ENCODE measurements around the gene UCP2.
A peak's percentile ranks its signal among the peaks of the same experiment; 100 is the strongest.

The UCP2 gene

DNA sequence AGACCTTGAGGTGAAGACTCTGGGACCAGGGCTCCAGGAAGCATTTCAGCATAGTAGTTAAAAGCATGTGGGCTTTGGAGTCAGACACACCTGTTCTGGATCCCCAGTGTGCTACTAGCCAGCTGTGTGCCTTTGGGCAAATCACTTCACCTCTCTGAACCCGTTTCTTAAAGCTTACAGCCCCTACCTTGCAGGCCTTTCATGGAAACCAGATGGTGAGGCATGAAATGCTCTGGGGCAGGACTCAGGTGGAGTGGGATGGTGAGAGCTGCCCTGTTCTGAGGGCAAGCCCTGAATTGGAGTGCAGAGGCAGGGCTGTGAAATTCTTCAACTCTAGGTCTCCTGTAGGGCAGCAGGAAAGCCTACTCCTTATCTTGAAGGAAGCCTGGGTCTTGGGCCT is 10.5 kb downstream of the UCP2 start:
- peaks cover 56% of the 10 kb centered on the region for H3F3A ChIP-seq (ENCODE audit: control insufficient read depth, insufficient read depth)
- no peak for TF ChIP-seq EZH2phosphoT487 (IDR thresholded peaks at IDR 0.05; ENCODE audit: borderline replicate concordance, low read length)
- H3K27me3 ChIP-seq (ENCODE audit: control insufficient read depth, low read length), result no peaks in the 10 kb centered on the region
- peaks cover 10% of the 10 kb centered on the region for H4K20me1 ChIP-seq (ENCODE audit: control insufficient read depth, insufficient read depth, low read depth, low read length)
- H3K4me1 ChIP-seq (ENCODE audit: control insufficient read depth, low read length), result peaks cover 46% of the 10 kb centered on the region
- peaks cover 2% of the 10 kb centered on the region for H3K79me2 ChIP-seq (ENCODE audit: control insufficient read depth, low read length)
- H3K4me2 ChIP-seq (ENCODE audit: low read length), result no peak overlapping the region
- no peaks in the 10 kb centered on the region for H3K9me2 ChIP-seq (replicated peaks; ENCODE audit: control insufficient read depth, low read length)
- peak overlapping the region; percentile 36 for H3K27ac ChIP-seq (ENCODE audit: low read depth, low read length)
- no peaks in the 10 kb centered on the region for H3K9me3 ChIP-seq (ENCODE audit: control insufficient read depth, insufficient read depth, low read length)
- no peak overlapping the region for H3K4me3 ChIP-seq (ENCODE audit: low read length)
- H3K36me3 ChIP-seq (ENCODE audit: control insufficient read depth, low read length), result peaks cover 34% of the 10 kb centered on the region

DNA sequence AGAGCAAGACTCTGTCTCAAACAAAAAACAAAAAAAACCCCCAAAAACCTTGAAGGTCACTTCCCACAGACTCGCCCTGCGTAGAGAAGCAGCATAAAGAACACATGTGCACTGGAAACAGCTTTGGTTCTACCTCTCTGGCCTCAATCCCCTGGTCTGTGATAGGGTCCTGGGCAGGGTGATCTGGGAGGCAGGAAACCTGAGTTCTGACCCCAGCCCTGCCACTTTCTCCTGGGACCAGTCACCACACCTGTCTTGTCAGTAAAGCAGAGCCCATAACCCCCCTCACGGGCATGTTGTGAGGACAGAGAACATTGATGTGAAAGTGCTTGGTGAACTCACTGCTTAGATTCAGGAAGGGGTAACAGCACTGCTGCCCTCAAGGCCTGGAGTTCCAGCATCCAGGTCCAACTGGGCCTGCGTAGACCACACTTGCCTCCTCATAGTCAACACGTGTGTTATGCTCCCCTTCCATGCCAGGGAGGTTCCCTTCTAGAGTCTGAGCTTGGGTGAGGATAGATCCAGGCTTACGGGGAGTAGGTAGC is 11.4 kb downstream of the UCP2 start:
- H3K4me2 ChIP-seq (ENCODE audit: low read length), result no peak overlapping the region
- H3K4me3 ChIP-seq (ENCODE audit: low read length), result no peak overlapping the region
- no peaks in the 10 kb centered on the region for H3K9me3 ChIP-seq (ENCODE audit: control insufficient read depth, insufficient read depth, low read length)
- peaks cover 39% of the 10 kb centered on the region for H3K4me1 ChIP-seq (ENCODE audit: control insufficient read depth, low read length)
- no peaks in the 10 kb centered on the region for H3K79me2 ChIP-seq (ENCODE audit: control insufficient read depth, low read length)
- no peaks in the 10 kb centered on the region for H3K9me2 ChIP-seq (replicated peaks; ENCODE audit: control insufficient read depth, low read length)
- peak overlapping the region; percentile 3; the same call in 1 of the 2 replicates for H3K27ac ChIP-seq (ENCODE audit: low read depth, low read length)
- H3K27me3 ChIP-seq (ENCODE audit: control insufficient read depth, low read length), result no peaks in the 10 kb centered on the region
- peaks cover 25% of the 10 kb centered on the region for H3K36me3 ChIP-seq (ENCODE audit: control insufficient read depth, low read length)
- H3F3A ChIP-seq (ENCODE audit: control insufficient read depth, insufficient read depth), result peaks cover 47% of the 10 kb centered on the region
- TF ChIP-seq EZH2phosphoT487 (IDR thresholded peaks at IDR 0.05; ENCODE audit: borderline replicate concordance, low read length), result no peak
- TF ChIP-seq, protein P1, sequence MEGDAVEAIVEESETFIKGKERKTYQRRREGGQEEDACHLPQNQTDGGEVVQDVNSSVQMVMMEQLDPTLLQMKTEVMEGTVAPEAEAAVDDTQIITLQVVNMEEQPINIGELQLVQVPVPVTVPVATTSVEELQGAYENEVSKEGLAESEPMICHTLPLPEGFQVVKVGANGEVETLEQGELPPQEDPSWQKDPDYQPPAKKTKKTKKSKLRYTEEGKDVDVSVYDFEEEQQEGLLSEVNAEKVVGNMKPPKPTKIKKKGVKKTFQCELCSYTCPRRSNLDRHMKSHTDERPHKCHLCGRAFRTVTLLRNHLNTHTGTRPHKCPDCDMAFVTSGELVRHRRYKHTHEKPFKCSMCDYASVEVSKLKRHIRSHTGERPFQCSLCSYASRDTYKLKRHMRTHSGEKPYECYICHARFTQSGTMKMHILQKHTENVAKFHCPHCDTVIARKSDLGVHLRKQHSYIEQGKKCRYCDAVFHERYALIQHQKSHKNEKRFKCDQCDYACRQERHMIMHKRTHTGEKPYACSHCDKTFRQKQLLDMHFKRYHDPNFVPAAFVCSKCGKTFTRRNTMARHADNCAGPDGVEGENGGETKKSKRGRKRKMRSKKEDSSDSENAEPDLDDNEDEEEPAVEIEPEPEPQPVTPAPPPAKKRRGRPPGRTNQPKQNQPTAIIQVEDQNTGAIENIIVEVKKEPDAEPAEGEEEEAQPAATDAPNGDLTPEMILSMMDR (IDR thresholded peaks at IDR 0.05; ENCODE audit: low read depth, low read length, poor library complexity, severe bottlenecking), result no peak
- 0 out of 2 replicates have a peak, but pooled peaks cover under 1% of the 10 kb centered on the region for H4K20me1 ChIP-seq (ENCODE audit: control insufficient read depth, insufficient read depth, low read depth, low read length)

DNA sequence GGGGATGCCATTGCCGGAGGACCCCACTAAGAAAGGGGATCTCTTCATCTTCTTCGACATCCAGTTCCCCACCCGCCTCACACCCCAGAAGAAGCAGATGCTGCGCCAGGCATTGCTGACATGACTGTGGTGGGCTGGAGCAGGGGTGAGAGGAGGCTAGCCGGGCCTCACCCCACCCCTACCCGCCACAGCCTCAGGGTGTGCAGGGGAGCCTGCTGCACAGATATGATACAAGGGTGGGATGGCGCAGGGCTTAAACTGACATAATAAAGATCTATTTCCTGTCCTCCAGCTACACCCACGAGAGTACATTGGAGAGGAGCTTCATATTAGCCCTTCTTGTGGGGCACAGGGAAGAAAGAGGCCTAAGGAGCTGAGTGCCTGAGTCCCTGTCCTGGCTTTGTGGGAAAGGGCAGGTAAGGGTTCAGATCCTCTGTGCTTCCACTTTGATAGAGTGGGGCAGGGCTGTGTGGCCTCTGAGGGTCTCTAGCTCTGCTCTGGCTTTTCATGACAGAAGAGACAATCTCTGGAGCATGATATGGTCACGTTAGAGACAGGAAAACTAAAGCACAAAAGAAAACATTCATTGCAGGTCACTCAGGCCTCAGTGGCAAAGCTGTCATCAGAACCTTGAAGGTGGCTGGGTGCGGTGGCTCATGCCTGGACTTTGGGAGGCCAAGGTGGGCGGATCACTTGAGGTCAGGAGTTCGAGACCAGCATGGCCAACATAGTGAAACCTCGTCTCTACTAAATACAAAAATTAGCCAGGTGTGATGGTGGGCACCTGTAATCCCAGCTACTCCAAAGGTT is 12.4 kb downstream of the UCP2 start:
- H4K20me1 ChIP-seq (ENCODE audit: control insufficient read depth, insufficient read depth, low read depth, low read length), result no peaks in the 10 kb centered on the region
- H3K4me3 ChIP-seq (ENCODE audit: low read length), result no peak overlapping the region
- peaks cover 37% of the 10 kb centered on the region for H3F3A ChIP-seq (ENCODE audit: control insufficient read depth, insufficient read depth)
- no peak overlapping the region for H3K4me2 ChIP-seq (ENCODE audit: low read length)
- no peaks in the 10 kb centered on the region for H3K9me3 ChIP-seq (ENCODE audit: control insufficient read depth, insufficient read depth, low read length)
- peaks cover 36% of the 10 kb centered on the region for H3K4me1 ChIP-seq (ENCODE audit: control insufficient read depth, low read length)
- TF ChIP-seq, protein P1 (IDR thresholded peaks at IDR 0.05; ENCODE audit: low read depth, low read length, poor library complexity, severe bottlenecking), result no peak
- peaks cover 15% of the 10 kb centered on the region for H3K36me3 ChIP-seq (ENCODE audit: control insufficient read depth, low read length)
- no peaks in the 10 kb centered on the region for H3K79me2 ChIP-seq (ENCODE audit: control insufficient read depth, low read length)
- no peaks in the 10 kb centered on the region for H3K9me2 ChIP-seq (replicated peaks; ENCODE audit: control insufficient read depth, low read length)
- H3K27me3 ChIP-seq (ENCODE audit: control insufficient read depth, low read length), result peaks cover 5% of the 10 kb centered on the region; the same call in 1 of the 2 replicates
- no peak overlapping the region for H3K27ac ChIP-seq (ENCODE audit: low read depth, low read length)

DNA sequence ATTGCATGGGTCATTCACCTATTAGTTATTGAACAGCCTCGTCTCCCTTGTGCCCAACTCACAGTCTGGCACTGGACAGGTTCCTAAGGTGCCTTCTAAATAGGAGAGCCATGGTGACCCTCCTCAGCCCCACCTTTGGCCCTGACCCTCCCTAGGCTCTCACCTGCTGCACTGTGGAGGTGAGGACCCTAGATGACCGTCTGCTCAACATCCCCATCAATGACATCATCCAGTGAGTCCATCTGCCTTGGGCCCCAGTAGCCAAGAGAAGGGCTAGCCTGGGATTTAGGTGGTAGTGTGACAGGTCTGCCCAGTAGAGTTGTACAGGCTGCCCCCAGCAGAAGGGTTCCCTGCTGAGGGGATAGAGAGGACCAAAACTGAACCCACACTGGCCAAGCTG is 13.6 kb downstream of the UCP2 start:
- Histone ChIP-seq H3K79me2 (ENCODE audit: control insufficient read depth, low read length) (no peaks in the 10 kb centered on the region), H3K9me2 (replicated peaks; ENCODE audit: control insufficient read depth, low read length) (no peaks in the 10 kb centered on the region), H3K9me3 (ENCODE audit: control insufficient read depth, insufficient read depth, low read length) (no peaks in the 10 kb centered on the region), H3K27me3 (ENCODE audit: control insufficient read depth, low read length) (peaks cover 6% of the 10 kb centered on the region; the same call in 1 of the 2 replicates), H3K27ac (ENCODE audit: low read depth, low read length) (no peak overlapping the region), H3K4me2 (ENCODE audit: low read length) (no peak overlapping the region), H3F3A (ENCODE audit: control insufficient read depth, insufficient read depth) (peaks cover 28% of the 10 kb centered on the region), H3K36me3 (ENCODE audit: control insufficient read depth, low read length) (peaks cover 4% of the 10 kb centered on the region), H4K20me1 (ENCODE audit: control insufficient read depth, insufficient read depth, low read depth, low read length) (no peaks in the 10 kb centered on the region), H3K4me1 (ENCODE audit: control insufficient read depth, low read length) (peaks cover 40% of the 10 kb centered on the region), H3K4me3 (ENCODE audit: low read length) (no peak overlapping the region)
- TF ChIP-seq EZH2phosphoT487 (IDR thresholded peaks at IDR 0.05; ENCODE audit: borderline replicate concordance, low read length), result no peak
- TF ChIP-seq, protein P1 (IDR thresholded peaks at IDR 0.05; ENCODE audit: low read depth, low read length, poor library complexity, severe bottlenecking), result no peak

Data from DOHH2 (cell line).